LNCaP clone FGC (cell line): ENCODE data around the gene ARHGAP10.

Experiments
- DNase-seq: peaks from one replicate; pipeline ENCODE4 v3.0.0-alpha.2; 2011; ENCODE audit warnings: low read depth
- H3K4me3 ChIP-seq: 2 replicates; pipeline ENCODE4 v1.5.1; 2011; ENCODE audit warnings: mild to moderate bottlenecking, low read depth, low read length, control low read depth
- TF ChIP-seq, protein P1 (sequence below): IDR thresholded peaks from 2 replicates; pipeline ENCODE4 v1.5.1; 2012; ENCODE audit warnings: mild to moderate bottlenecking; ENCODE audit not compliant: control insufficient read depth, insufficient read depth; ENCODE audit errors: extremely low read depth

ARHGAP10 gene

DNA sequence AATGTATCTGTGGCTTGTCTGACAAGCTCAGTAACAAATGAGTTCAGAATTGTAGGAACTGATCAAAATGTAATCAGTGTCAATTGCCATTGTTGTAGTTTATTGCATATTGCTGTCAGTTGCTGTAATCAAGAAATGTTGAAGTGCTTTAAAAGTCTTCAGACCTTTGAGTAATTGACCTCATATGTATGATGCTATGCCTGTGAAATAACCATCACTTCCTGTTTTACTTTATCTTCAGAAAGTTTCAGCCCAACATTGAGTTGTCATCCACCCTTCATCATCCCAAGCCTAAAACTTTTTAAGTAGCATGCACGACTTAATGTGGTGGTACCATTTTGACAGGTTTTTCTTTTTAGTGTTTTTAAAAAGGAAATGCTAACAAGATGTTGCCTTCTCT lies 212.4 kb downstream of the ARHGAP10 start:
- TF ChIP-seq, protein P1, sequence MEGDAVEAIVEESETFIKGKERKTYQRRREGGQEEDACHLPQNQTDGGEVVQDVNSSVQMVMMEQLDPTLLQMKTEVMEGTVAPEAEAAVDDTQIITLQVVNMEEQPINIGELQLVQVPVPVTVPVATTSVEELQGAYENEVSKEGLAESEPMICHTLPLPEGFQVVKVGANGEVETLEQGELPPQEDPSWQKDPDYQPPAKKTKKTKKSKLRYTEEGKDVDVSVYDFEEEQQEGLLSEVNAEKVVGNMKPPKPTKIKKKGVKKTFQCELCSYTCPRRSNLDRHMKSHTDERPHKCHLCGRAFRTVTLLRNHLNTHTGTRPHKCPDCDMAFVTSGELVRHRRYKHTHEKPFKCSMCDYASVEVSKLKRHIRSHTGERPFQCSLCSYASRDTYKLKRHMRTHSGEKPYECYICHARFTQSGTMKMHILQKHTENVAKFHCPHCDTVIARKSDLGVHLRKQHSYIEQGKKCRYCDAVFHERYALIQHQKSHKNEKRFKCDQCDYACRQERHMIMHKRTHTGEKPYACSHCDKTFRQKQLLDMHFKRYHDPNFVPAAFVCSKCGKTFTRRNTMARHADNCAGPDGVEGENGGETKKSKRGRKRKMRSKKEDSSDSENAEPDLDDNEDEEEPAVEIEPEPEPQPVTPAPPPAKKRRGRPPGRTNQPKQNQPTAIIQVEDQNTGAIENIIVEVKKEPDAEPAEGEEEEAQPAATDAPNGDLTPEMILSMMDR: no peak
- no peak overlapping the region for H3K4me3 ChIP-seq
- no peak for DNase-seq

DNA sequence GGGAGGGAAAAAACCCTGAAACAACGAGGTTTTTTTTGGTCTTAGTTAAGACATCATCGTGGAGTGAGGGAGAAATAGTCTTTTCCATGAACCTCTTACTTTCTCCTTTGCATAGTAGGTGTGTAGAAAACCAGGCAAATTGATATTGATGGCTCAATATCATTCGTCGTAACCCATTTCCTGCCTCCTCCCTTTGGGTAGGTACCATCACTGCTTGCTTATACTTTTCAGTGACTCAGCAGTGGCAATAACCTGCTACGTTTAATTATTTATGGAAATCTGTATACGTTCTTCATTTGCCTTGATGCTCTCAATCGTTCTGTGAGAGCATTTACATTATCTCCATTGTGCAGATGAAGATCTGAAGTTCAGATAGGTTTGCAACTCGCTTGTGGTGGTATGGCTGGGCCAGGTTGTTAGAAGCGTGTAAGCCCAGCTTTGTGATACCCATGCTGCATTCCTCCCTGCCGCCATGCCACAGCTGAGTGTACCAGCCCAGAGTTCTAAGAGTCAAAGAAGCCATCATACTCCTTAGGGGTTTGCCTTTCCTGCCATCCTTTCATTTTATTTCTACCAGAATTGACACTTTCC lies 212.9 kb downstream of the ARHGAP10 start:
- H3K4me3 ChIP-seq: no peak overlapping the region
- TF ChIP-seq, protein P1: no peak
- DNase-seq: no peak

DNA sequence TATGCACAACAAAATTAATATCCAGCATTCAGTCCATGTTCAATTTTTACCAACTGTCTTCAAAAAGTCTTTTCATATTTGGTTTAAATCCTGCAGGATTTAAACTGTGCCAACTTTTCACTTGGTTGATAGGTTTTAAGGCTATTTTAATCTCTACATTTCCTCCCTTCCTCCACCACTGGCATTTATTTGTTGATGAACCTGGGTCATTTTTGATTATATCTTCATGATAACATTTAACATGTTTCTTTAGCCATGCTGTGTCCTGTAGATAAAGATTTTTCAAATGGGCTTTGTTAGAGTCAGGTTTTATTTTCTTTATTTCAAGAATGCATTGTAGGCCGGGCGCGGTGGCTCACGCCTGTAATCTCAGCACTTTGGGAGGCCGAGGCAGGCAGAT lies 216.4 kb downstream of the ARHGAP10 start:
- H3K4me3 ChIP-seq: no peak overlapping the region
- no peak for DNase-seq
- TF ChIP-seq, protein P1: no peak

DNA sequence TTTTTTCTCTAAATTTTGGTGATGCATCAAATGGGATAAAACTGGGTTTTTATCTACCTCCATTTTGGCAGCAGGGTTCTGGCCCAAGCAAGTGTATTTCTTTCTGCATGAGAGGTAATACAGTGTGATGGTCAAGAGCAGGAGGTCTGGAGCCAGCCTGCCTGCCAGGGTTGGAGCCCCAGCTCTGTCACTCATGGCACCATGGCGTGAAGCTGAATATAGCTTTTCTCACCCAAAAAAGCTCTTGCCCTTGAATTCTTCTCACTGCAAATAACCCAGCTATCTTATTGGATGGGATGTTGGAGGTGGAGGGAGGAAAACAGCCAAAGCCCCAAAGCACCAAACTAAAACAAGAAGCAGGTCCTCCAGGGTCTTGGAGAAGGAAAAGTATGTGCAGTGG lies 218.4 kb downstream of the ARHGAP10 start:
- TF ChIP-seq, protein P1: no peak
- no peak overlapping the region for H3K4me3 ChIP-seq
- DNase-seq: no peak

DNA sequence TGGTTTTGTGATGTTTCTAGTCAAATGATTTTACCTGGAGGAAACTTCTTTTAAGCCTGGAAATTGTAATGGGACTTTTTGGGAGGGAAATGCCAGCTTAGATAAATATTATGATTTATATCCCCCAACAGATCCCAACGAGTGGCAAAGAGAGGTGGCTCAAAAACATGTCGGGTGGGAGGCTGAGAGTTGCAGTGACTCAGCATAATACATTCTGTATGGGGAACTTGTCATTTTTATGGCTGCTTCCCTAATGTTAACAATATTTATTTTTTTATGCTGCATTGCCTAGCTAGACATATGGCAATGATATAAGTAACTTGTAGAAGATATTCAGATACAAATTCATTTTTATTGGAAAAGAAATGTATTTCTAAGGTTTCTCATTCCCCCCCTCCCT lies 219.0 kb downstream of the ARHGAP10 start:
- TF ChIP-seq, protein P1: no peak
- DNase-seq: no peak
- H3K4me3 ChIP-seq: no peak overlapping the region

DNA sequence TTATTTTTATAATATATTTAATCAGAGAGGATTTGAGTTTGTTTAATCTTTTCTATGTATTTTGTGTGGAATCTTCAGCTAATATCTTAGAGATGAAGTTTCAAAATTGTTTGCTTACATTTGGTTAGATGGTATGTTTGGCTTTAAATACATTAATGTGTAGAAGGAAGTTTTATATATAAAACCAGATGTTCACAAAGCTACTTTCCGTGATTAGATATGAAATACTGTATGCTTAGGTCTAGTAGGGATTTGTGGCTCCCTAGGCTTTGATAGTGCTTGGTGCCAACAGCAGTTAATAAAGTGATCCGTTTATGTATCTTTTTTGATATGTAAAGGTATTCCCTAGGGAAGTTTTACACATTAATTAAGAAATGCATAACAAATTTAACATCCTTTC lies 223.0 kb downstream of the ARHGAP10 start:
- no peak for DNase-seq
- TF ChIP-seq, protein P1: no peak
- no peak overlapping the region for H3K4me3 ChIP-seq

DNA sequence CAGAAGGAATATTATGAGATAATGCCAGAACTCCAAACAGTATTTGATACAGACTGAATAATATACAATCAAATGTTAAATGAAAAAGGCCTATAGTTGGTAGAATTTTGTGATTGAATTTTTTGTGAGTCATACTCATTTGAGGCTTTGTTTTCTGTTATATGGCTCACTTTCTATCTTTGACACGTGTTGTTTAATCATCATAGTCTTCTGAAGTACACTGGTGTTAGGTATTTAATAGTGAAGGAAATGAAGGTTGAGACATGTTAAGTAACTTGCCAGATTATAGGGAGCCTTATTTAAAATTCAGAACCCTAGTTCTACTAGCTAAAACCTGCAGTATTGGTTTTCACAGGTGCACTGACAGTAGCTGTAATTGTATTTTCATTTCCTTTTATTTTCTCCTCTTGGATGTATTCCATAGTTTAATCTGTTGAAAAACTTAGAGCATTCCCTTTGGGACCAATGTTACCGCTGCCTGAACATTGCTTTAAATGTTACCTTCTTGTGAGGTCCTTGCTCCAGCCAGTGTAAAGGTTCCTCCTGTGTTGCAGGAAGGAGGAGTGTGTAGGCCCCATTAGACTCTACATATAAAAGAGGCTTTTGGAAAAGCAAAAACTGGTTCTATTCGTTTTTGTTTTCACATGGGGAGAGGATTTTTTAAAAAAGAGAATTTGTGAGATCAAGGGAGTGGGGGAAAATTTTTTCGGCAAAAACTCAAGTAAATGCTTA lies 224.1 kb downstream of the ARHGAP10 start:
- TF ChIP-seq, protein P1: no peak
- DNase-seq: no peak
- H3K4me3 ChIP-seq: no peak overlapping the region
